Measurements from ENCODE around the gene HEG1. TPM values are rescaled to one million over a fixed set of nuclear protein-coding genes. Genes with fewer than 3 reads are reported as not detected.

The HEG1 gene
- total RNA-seq, 1 donor from 2014 or later: 69.6 TPM

GRCh38 chr3:125075738-125076137 lies 19.9 kb upstream of the HEG1 start:
- Mint-ChIP-seq H3K4me3 (ENCODE audit: unreplicated experiment) (no peak overlapping the region), H3K27me3 (ENCODE audit: low read depth) (no peaks in the 10 kb centered on the region), H3K4me1 (ENCODE audit: low read depth) (peaks cover 12% of the 10 kb centered on the region), H3K27ac (ENCODE audit: unreplicated experiment) (no peak overlapping the region), H3K9me3 (ENCODE audit: low read depth) (no peaks in the 10 kb centered on the region), H3K36me3 (ENCODE audit: low read depth) (peaks cover 2% of the 10 kb centered on the region)
- no peak for DNase-seq (ENCODE audit: low spot score)
- TF ChIP-seq CTCF (IDR thresholded peaks at IDR 0.05): no peak

GRCh38 chr3:125073390-125073905 lies 17.7 kb upstream of the HEG1 start:
- H3K4me3 Mint-ChIP-seq (ENCODE audit: unreplicated experiment): no peak overlapping the region
- no peak overlapping the region for H3K27ac Mint-ChIP-seq (ENCODE audit: unreplicated experiment)
- H3K27me3 Mint-ChIP-seq (ENCODE audit: low read depth): no peaks in the 10 kb centered on the region
- H3K4me1 Mint-ChIP-seq (ENCODE audit: low read depth): peaks cover 12% of the 10 kb centered on the region
- DNase-seq (ENCODE audit: low spot score): no peak
- H3K36me3 Mint-ChIP-seq (ENCODE audit: low read depth): no peaks in the 10 kb centered on the region
- H3K9me3 Mint-ChIP-seq (ENCODE audit: low read depth): no peaks in the 10 kb centered on the region
- TF ChIP-seq CTCF (IDR thresholded peaks at IDR 0.05): no peak

- Mint-ChIP-seq H3K36me3 (ENCODE audit: low read depth) (no peaks in the 10 kb centered on the region), H3K27ac (ENCODE audit: unreplicated experiment) (no peak overlapping the region), H3K4me3 (ENCODE audit: unreplicated experiment) (no peak overlapping the region), H3K9me3 (ENCODE audit: low read depth) (no peaks in the 10 kb centered on the region), H3K4me1 (ENCODE audit: low read depth) (peaks cover 12% of the 10 kb centered on the region), H3K27me3 (ENCODE audit: low read depth) (no peaks in the 10 kb centered on the region)
- no peak for TF ChIP-seq CTCF (IDR thresholded peaks at IDR 0.05)
- DNase-seq (ENCODE audit: low spot score): no peak
Measured at GRCh38 chr3:125072749-125073389, 17.1 kb upstream of the HEG1 start.

GRCh38 chr3:125072301-125072700 lies 16.5 kb upstream of the HEG1 start:
- Mint-ChIP-seq H3K36me3 (ENCODE audit: low read depth) (no peaks in the 10 kb centered on the region), H3K4me3 (ENCODE audit: unreplicated experiment) (no peak overlapping the region), H3K9me3 (ENCODE audit: low read depth) (no peaks in the 10 kb centered on the region), H3K27ac (ENCODE audit: unreplicated experiment) (no peak overlapping the region), H3K4me1 (ENCODE audit: low read depth) (peaks cover 12% of the 10 kb centered on the region), H3K27me3 (ENCODE audit: low read depth) (no peaks in the 10 kb centered on the region)
- DNase-seq (ENCODE audit: low spot score): no peak
- no peak for TF ChIP-seq CTCF (IDR thresholded peaks at IDR 0.05)

GRCh38 chr3:125069968-125070745 lies 14.4 kb upstream of the HEG1 start:
- Mint-ChIP-seq H3K27me3 (ENCODE audit: low read depth) (no peaks in the 10 kb centered on the region), H3K36me3 (ENCODE audit: low read depth) (no peaks in the 10 kb centered on the region), H3K9me3 (ENCODE audit: low read depth) (no peaks in the 10 kb centered on the region), H3K4me3 (ENCODE audit: unreplicated experiment) (no peak overlapping the region), H3K4me1 (ENCODE audit: low read depth) (peaks cover 17% of the 10 kb centered on the region), H3K27ac (ENCODE audit: unreplicated experiment) (no peak overlapping the region)
- no peak for TF ChIP-seq CTCF (IDR thresholded peaks at IDR 0.05)
- no peak for DNase-seq (ENCODE audit: low spot score)
